ENCODE measurements around the gene PDE6D.

- TF ChIP-seq EZH2 (IDR thresholded peaks at IDR 0.05; ENCODE audit: borderline replicate concordance) (no peak), CTCF (IDR thresholded peaks at IDR 0.05; ENCODE audit: poor library complexity) (no peak), EZH2phosphoT487 (IDR thresholded peaks at IDR 0.05; ENCODE audit: low read depth, severe bottlenecking, unreplicated experiment) (no peak)
Measured at GRCh38 chr2:231752061-231752460, 29.0 kb downstream of the PDE6D start.

Measured in hepatocyte (in vitro differentiated cells).